SKM-1 treated with dmso at 0.1 percent for 144 hours (cell line): ENCODE data around the gene SERPINA12.

ENCODE experiments used
- DNase-seq: peaks from one replicate; lab custom pipeline; 2025; ENCODE audit not compliant: unreplicated experiment; lab: John Stamatoyannopoulos, UW

Gene SERPINA12

DNA sequence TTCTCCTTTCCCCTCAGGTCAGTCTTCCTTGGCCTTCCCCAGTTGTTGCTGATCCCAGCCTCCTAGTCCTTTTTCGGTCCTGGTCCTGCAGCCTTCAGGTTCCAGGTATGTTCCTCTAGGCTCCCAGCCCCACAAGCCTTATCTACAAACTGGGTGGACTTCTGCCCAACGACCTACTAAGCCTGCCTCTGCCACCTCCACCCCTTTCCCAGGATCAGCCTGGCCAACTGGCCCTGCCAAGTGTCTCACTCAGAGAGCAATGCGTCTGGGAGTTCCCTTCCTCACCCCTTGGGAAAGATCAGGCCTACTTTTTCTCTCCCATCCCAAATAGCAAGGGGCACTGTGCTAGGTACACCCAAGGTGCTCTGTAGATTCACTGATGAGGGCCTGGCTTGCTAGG, at the start of gene SERPINA12:
Gene SERPINA12 (minus strand): TSS at position 114 of the 400 bp plus-strand sequence. CDS start 11,072 bp downstream, outside the sequence.
- DNase-seq: no peak

DNA sequence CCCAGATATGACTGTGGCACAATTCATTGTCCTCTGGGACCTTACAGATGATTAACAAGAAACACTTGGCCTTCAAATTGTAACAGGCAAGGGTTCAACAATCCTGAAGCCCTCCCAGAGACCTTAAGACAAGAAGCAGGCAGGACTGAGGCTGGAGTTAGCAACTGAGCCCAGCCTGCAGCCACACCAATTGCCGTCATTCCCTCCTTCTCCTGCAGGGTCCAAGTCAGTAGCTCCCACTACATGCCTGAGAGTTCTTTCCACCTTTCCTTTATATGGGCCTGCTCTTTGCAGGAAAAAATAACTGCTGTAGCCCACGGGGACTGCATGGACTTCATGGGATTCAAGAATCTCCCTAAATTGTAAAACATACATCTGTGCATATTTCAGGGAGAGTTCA, 49.6 kb upstream of the SERPINA12 start:
- no peak for DNase-seq

GRCh38 chr14:94557327-94557726, 48.1 kb upstream of the SERPINA12 start:
- no peak for DNase-seq

GRCh38 chr14:94555991-94556390, 46.7 kb upstream of the SERPINA12 start:
- DNase-seq: no peak

DNA sequence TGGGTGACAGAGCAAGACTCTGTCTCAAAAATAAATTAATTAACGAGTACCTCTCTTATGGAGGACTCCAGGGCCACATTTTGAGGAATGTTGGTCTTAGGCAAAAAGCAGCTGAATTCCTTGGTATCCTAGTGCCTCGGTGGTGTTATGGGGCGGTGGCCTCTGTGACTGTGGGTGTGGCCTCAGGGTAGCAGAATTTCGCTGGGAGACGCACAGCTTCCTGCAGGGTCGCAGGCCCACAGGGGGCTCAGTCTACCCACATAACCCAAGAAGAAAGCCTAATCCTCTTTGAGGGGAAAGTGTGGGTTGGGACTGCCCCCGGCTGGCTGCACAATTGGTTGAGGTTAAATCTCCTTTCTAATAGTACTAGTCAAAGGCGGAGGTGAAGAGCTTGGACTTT, 40.8 kb upstream of the SERPINA12 start:
- no peak for DNase-seq

GRCh38 chr14:94548999-94549985, 40.0 kb upstream of the SERPINA12 start:
- DNase-seq: no peak

DNA sequence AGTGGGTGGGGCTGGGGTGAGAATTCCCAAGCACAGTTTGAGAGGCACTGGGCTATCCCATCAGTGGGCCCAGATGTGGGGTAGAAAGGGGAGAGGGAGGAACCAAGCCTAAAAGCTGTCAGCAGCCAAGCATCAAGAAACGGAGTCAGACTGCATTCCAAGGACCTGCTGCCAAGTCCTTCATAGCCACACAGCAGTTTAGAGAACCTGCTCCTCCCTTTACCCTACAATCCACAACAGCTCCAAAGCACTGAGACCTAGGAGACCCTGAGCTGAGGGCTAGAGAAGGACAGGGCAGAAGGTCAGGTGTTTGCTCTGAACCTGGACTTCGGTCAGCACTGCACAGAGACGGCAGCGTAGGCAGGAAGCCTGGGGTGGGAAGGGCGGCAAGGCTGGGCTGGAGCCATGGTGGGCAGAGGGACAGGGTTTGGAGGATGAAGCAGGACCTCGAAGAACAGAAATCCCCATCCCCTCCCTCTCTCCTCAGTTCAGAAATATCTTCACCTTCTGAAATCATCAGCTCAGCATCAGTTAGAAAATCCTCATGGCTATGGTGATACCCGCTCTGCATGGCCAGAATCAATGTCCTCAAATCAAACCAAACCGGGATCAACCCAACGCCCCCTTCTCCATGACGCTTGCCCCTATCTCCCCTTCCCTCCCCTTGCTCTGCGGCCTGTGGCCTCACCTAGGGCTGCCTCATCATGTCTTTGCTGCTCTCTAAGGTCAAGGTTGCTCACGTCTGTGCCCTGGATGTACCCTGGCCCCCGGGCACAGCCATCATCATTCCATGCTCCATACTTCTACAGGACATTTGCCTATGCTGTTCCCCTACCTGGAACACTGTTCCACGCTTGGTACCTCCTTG, 39.1 kb upstream of the SERPINA12 start:
- DNase-seq: no peak

GRCh38 chr14:94547726-94548125, 38.5 kb upstream of the SERPINA12 start:
- no peak for DNase-seq

DNA sequence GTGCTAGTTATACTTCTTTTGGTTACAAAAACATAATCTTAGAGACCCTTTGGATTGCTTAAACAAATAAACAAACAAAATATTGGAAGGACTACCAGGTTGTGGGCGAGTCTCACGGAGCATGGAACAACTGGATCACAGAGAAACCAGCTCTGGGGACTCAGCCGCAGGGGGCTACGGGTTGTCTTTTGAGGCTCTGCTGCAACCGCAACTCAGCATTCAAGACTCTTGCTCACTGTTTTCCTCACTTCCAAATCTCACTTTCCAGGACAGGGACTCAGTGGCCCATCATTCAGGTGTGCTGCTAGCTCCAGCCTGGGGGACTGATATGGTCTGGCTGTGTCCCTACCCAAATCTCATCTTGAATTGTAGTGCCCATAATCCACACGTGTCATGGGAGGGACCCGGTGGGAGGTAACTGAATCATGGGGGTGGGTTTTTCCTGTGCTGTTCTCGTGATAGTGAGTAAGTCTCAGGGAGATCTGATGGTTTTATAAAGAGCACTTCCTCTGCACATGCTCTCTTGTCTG, 37.9 kb upstream of the SERPINA12 start:
- DNase-seq: no peak

DNA sequence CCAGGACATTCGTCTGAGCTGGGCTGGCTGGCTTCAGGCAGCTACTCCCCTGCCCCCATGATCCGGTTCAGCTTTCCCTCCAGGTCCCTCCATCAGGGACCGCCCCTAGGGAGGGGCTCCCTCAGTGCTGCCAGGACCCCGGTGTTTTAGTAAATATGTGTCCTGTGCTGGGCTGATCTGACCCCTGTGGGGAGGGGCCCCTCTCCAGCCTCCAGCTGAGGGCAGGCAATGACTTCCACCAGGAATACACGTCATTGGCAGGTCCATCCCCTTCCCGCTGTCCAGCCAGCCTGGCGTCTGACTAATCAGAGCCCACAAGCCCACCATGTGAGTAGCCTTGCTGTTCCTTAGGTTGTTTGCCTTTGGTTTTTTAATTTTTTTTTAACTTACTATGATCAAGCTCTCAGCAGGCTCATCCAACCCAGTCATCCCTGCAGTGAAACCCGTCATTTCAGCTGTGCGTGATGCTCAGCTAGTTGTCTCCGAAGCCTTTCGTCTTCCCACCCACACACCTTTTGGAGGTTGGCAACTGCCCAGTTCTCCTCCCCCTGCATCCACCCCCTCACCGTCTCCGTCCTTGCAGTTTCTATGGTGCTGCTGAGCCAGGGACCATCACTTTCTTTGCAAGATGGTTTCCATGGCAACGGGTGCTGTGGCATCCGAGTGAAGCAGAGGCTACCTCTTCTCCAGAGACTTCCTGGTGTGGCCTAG, 36.0 kb upstream of the SERPINA12 start:
- DNase-seq: no peak

DNA sequence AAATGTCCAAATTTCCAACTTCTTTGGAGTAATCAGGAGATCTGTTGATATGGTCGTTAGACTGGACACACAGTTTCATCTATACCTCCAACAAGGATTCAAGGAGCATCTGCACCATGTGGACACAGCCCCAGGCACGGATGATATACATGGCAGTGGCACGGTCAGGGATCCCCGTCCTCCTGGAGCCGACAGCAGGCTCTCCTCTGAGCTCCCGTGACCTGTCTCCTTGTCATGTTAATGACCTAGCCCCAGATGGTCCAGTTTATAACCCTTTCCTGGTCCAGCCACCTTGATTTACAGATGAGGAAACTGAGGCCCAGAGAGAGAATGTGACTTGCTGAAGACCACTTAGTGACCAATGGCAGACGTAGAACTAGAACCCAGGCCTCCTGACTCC, 35.5 kb upstream of the SERPINA12 start:
- DNase-seq: no peak

DNA sequence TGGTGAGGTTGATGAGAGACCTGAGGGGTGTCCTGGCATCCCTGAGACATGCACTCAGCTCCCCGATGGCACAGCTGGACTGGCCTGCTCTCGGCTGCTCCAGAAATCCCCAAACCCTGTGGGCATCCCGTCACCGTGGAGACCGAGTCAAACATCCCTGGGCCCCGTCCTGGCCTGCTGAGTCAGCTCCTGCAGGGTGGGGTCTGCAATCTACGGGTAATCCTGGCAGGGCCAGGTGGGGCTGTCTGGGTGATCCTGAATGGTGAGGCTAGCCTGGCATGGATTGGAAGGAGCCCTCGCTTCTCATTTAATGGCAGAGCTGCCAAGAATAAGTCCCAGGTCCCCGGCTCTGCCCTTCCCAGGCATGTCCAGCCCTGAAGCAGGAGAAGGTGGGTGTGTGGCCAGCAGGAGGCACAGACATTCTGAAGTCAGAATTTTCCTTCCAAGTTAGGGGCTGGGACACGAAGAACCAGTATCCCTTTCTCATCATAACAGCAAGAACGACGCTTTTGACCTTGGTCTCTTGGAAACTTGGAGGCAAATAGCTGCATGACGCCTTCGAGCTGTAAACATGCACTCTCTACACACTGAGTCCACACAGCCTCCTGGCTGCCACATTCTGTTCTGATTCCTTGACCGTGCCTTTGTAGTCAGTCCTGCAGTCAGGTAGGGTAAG, 34.3 kb upstream of the SERPINA12 start:
- no peak for DNase-seq

GRCh38 chr14:94542811-94543440, 33.7 kb upstream of the SERPINA12 start:
- DNase-seq: no peak

- DNase-seq: no peak
Observed at GRCh38 chr14:94542111-94542810, 33.0 kb upstream of the SERPINA12 start.

DNA sequence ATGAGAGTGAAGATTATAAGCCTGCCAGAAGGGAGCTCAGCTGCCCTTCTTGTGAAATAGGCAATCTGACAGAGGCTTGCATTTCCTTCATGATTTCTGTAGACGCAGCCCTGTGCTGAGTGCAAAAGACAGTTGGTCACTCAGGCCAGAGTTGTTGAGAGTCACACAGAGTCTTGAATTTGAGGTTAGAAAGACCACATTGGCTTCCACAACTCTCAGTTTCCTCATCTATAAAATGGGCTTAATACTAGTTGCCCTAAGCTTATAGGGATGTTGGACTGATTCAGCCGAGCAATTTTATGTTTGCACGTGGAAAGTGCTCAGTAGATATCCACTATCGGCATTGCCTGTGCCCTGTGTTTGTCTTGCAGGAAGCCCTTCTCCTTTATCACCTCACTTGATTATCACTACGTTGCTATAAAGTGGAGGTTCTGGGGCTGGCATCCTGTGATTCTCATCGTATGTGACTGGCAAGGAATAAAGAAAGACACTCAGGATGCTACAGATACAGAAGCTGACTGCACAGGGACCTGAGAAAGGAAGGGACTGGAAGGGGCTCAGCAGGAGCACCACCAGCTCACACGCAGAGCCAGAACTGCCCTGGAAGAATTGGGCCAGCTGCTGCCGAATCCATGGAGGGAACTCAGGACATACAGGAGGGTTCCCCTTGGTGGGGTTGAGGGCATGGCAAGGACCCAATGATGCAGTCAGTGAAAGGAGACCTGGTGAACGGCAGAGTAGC, 32.1 kb upstream of the SERPINA12 start:
- no peak for DNase-seq

DNA sequence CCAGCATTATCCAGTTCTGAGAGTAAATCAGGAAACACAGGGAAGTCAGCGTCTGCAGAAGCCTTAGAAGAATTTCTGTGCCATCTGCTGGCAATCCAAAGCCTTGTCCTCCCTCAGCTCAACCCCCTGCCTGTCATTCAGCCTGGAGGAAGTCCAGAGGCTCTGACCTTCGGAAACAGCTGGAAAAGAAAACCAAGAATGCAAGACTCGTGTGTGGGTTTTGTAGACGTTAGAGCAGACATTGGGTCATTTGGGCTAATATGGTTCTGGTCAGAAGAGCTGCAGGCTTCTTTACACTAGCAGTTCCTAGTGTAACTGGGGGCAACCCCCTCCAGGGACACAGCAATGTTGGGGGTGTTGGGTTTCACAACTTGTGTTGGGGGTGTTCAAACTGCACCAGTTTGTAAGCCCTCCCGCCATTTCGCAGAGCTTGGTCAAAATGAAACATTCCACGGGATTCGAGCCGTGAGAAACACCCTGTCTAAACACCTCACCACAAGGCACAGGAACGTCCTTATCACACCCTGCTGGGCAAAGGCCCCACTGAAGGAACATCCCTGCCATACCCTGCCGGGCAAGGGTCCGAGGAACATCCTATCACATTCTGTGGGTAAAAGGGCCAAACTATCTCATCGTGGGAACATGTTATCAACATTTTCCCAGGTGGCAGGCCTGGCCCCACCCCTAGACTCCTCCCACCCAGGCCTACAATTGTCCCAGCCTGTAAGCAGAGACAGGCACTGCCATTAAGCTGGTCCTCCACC, 30.9 kb upstream of the SERPINA12 start:
- no peak for DNase-seq

GRCh38 chr14:94539181-94539580, 29.9 kb upstream of the SERPINA12 start:
- no peak for DNase-seq
